Measurements from ENCODE around the gene TCP11L1.
"Not testable (repeated sequence)": the region's sequence is repeated elsewhere in the genome, so short reads cannot be mapped to it uniquely, and the experiment has no call there.

GRCh38 chr11:33048701-33049100 is 9.3 kb downstream of the TCP11L1 start:
- TF ChIP-seq CTCF, POLR2AphosphoS5 (IDR thresholded peaks at IDR 0.05): not testable (repeated sequence)
